Hippocampal formation (tissue), 2 donors: Measurements from ENCODE around the gene SLC22A1.
"Not testable (repeated sequence)": the region's sequence is repeated elsewhere in the genome, so short reads cannot be mapped to it uniquely, and the experiment has no call there.

Experiments
- DNase-seq, 2 donors: peaks; one replicate each; lab custom pipeline; 2025; lab: John Stamatoyannopoulos, UW

Gene SLC22A1

GRCh38 chr6:160124007-160124406 is 2.4 kb downstream of the SLC22A1 start:
- no peak for DNase-seq

- no peak for DNase-seq
These were observed 3.0 kb downstream of the SLC22A1 start for GRCh38 chr6:160124605-160125004.

- DNase-seq: not testable (repeated sequence)
These were observed 3.5 kb downstream of the SLC22A1 start for GRCh38 chr6:160125105-160125504.

GRCh38 chr6:160127270-160128124 is 5.9 kb downstream of the SLC22A1 start:
- no peak for DNase-seq

GRCh38 chr6:160128125-160128683 is 6.6 kb downstream of the SLC22A1 start:
- no peak for DNase-seq

GRCh38 chr6:160128879-160129516 is 7.4 kb downstream of the SLC22A1 start:
- DNase-seq: no peak

GRCh38 chr6:160129881-160130615 is 8.4 kb downstream of the SLC22A1 start:
- no peak for DNase-seq

GRCh38 chr6:160130729-160131484 is 9.3 kb downstream of the SLC22A1 start:
- DNase-seq: no peak

- no peak for DNase-seq
These were observed 10.2 kb downstream of the SLC22A1 start for GRCh38 chr6:160131636-160132296.

GRCh38 chr6:160132297-160132637 is 10.7 kb downstream of the SLC22A1 start:
- DNase-seq: no peak

GRCh38 chr6:160132776-160133338 is 11.2 kb downstream of the SLC22A1 start:
- no peak for DNase-seq

- no peak for DNase-seq
These were observed 12.1 kb downstream of the SLC22A1 start for GRCh38 chr6:160133441-160134336.

GRCh38 chr6:160134337-160134751 is 12.7 kb downstream of the SLC22A1 start:
- not testable (repeated sequence) for DNase-seq

GRCh38 chr6:160134779-160135547 is 13.3 kb downstream of the SLC22A1 start:
- DNase-seq: no peak

- no peak for DNase-seq
These were observed 14.5 kb downstream of the SLC22A1 start for GRCh38 chr6:160135907-160136655.

GRCh38 chr6:160137130-160137988 is 15.7 kb downstream of the SLC22A1 start:
- DNase-seq: no peak
